Limb (tissue), 2 donors: ENCODE measurements around the gene KRT75.

Experiments
- DNase-seq, 2 donors: peaks; one replicate each; pipeline ENCODE4 v3.0.0-alpha.2; 2016; ENCODE audit errors: extremely low spot score in 2 of 2

Gene KRT75

GRCh38 chr12:52394836-52395405 lies 39.2 kb downstream of the KRT75 start:
- DNase-seq, result no peak

- DNase-seq, result no peak
These were observed 41.6 kb downstream of the KRT75 start for GRCh38 chr12:52392465-52393007.

- DNase-seq, result peak in 1 of 2 donors; percentile 73
These were observed 42.6 kb downstream of the KRT75 start for GRCh38 chr12:52391618-52392002.

GRCh38 chr12:52390739-52391617 lies 43.2 kb downstream of the KRT75 start:
- DNase-seq, result peak in 1 of 2 donors; percentile 46

GRCh38 chr12:52389313-52390207 lies 44.6 kb downstream of the KRT75 start:
- no peak for DNase-seq

- DNase-seq, result no peak
These were observed 46.3 kb downstream of the KRT75 start for GRCh38 chr12:52387859-52388258.

GRCh38 chr12:52385226-52385702 lies 48.9 kb downstream of the KRT75 start, which contains the start of gene KRT84:
TSS of gene KRT84 (minus strand) at chr12:52385652. CDS start at chr12:52385585, 67 bp downstream.
- no peak for DNase-seq

- DNase-seq, result no peak
These were observed 50.8 kb downstream of the KRT75 start for GRCh38 chr12:52383331-52383730.

GRCh38 chr12:52382854-52383253 lies 51.3 kb downstream of the KRT75 start:
- no peak for DNase-seq

GRCh38 chr12:52381206-52381605 lies 53.0 kb downstream of the KRT75 start:
- no peak for DNase-seq

GRCh38 chr12:52380271-52380694 lies 53.9 kb downstream of the KRT75 start:
- no peak for DNase-seq

- no peak for DNase-seq
These were observed 54.6 kb downstream of the KRT75 start for GRCh38 chr12:52379536-52379935.

GRCh38 chr12:52378091-52378490 lies 56.1 kb downstream of the KRT75 start:
- DNase-seq, result no peak

GRCh38 chr12:52377266-52377665 lies 56.9 kb downstream of the KRT75 start:
- DNase-seq, result no peak
